K562 (cell line): ENCODE data around the gene ZNF493. TPM values are rescaled to one million over a fixed set of nuclear protein-coding genes. Genes with fewer than 3 reads are reported as not detected.

Source experiments
- ARID1B ChIP-seq: fragments of 450-650 bp; IDR thresholded peaks from 2 replicates; pipeline ENCODE4 v1.6.1; 2016; ENCODE audit warnings: antibody characterized with exemption, mild to moderate bottlenecking, inconsistent platforms
- ATF1 ChIP-seq, 2 experiments: fragments of 450-650 bp in 1 of 2; IDR thresholded peaks; 2 replicates each; pipeline ENCODE4 v1.6.1; 2016; ENCODE audit warnings: missing compliant biosample characterization in 1 of 2, missing genetic modification characterization in 1 of 2
- EP400 ChIP-seq: fragments of 450-650 bp; IDR thresholded peaks from 2 replicates; pipeline ENCODE4 v1.6.1; 2017; ENCODE audit warnings: antibody characterized with exemption, mild to moderate bottlenecking, moderate library complexity
- FOS ChIP-seq: IDR thresholded peaks from 3 replicates; pipeline ENCODE4 v1.6.1; 2011; ENCODE audit not compliant: insufficient read length; ENCODE audit errors: extremely low read depth
- HDAC2 ChIP-seq: fragments of 450-650 bp; IDR thresholded peaks from 2 replicates; pipeline ENCODE4 v1.6.1; 2016; ENCODE audit warnings: mild to moderate bottlenecking
- MBD2 ChIP-seq: sonication (generic); IDR thresholded peaks from 2 replicates; pipeline ENCODE4 v1.6.1; 2016; ENCODE audit warnings: low read depth, borderline replicate concordance
- MTA1 ChIP-seq: fragments of 450-650 bp; IDR thresholded peaks from 2 replicates; pipeline ENCODE4 v1.6.1; 2017; ENCODE audit warnings: borderline replicate concordance
- RBM25 ChIP-seq: fragments of 200-400 bp; formaldehyde crosslinking; IDR thresholded peaks from 2 replicates; pipeline ENCODE4 v1.6.1; 2018; ENCODE audit warnings: low read length, low read depth, moderate library complexity; ENCODE audit not compliant: severe bottlenecking
- SMAD2 ChIP-seq: fragments of 150-350 bp; IDR thresholded peaks from 2 replicates; pipeline ENCODE4 v1.6.1; 2014; ENCODE audit warnings: low read depth, mild to moderate bottlenecking, low read length
- TBL1XR1 ChIP-seq, 2 experiments: IDR thresholded peaks; 2 replicates each; pipeline ENCODE4 v1.6.1; 2012; ENCODE audit warnings: improper control_type of control experiment in 2 of 2, low read length in 2 of 2, mild to moderate bottlenecking in 1 of 2
- ZNF445 ChIP-seq: fragments of 250-450 bp; sonication (Bioruptor Pico); IDR thresholded peaks from 2 replicates; pipeline ENCODE4 v1.4.0; 2020; ENCODE audit warnings: low read depth, mild to moderate bottlenecking, moderate library complexity
- polyA plus RNA-seq, 8 experiments: library from polyadenylated mRNA; depleted of rRNA in 4 of 8; stranded (reverse) in 5 of 8; unstranded in 3 of 8; fragments of >200 nt; fragmentation: Nextera tagmentation in 2 of 8; fragmentation: Illumina TruSeq in 1 of 8; extraction: Ambion mirVana in 2 of 8; extraction: Trizol in 1 of 8; gene quantifications; 2 replicates each; pipeline versions ENCODE4 v1.2.1 to v1.2.3, GENCODE V29; 2011 to 2014; ENCODE audit warnings: inconsistent platforms in 1 of 8, missing spikeins in 1 of 8
- total RNA-seq, 7 experiments: library from RNA; depleted of rRNA in 6 of 7; stranded (reverse); fragments of >200 nt in 6 of 7; fragmentation: Illumina TruSeq in 2 of 7; extraction: Trizol in 2 of 7; gene quantifications; 2 replicates each; pipeline versions ENCODE4 v1.2.1 to v1.2.3, GENCODE V29; 2011 to 2021; ENCODE audit warnings: low replicate concordance in 1 of 7
- TF ChIP-seq, protein P1 (sequence below): fragments of 250-450 bp; sonication (Bioruptor Pico); IDR thresholded peaks from 2 replicates; pipeline ENCODE4 v1.4.0; 2020
- TF ChIP-seq, protein P2 (sequence below): fragments of 250-450 bp; sonication (Bioruptor Pico); IDR thresholded peaks from 2 replicates; pipeline ENCODE4 v1.4.0; 2020; ENCODE audit warnings: mild to moderate bottlenecking, moderate library complexity
- TF ChIP-seq, protein P3 (sequence below): fragments of 450-650 bp; IDR thresholded peaks from 2 replicates; pipeline ENCODE4 v1.6.1; 2014; ENCODE audit warnings: low read depth, mild to moderate bottlenecking, moderate library complexity, borderline replicate concordance
- TF ChIP-seq, protein P4 (sequence below): fragments of 450-650 bp; formaldehyde crosslinking; IDR thresholded peaks from 2 replicates; pipeline ENCODE4 v1.4.0; 2022; ENCODE audit warnings: mild to moderate bottlenecking, moderate library complexity
- TF ChIP-seq, protein P5 (sequence below): fragments of 450-650 bp; IDR thresholded peaks from 2 replicates; pipeline ENCODE4 v1.6.1; 2018; ENCODE audit warnings: mild to moderate bottlenecking, low read depth; ENCODE audit not compliant: partially characterized antibody
- TF ChIP-seq, protein P6 (sequence below): fragments of 250-450 bp; sonication (Bioruptor Pico); IDR thresholded peaks from 2 replicates; pipeline ENCODE4 v1.9.0; 2021; ENCODE audit warnings: mild to moderate bottlenecking, inconsistent platforms

Gene ZNF493
- total and polyA plus RNA-seq, 9 of the 15 experiments (the other 6 are each of a cell fraction or from before 2014, with no cell fraction given): 5.0 to 18.6 (median 12.2) TPM

DNA sequence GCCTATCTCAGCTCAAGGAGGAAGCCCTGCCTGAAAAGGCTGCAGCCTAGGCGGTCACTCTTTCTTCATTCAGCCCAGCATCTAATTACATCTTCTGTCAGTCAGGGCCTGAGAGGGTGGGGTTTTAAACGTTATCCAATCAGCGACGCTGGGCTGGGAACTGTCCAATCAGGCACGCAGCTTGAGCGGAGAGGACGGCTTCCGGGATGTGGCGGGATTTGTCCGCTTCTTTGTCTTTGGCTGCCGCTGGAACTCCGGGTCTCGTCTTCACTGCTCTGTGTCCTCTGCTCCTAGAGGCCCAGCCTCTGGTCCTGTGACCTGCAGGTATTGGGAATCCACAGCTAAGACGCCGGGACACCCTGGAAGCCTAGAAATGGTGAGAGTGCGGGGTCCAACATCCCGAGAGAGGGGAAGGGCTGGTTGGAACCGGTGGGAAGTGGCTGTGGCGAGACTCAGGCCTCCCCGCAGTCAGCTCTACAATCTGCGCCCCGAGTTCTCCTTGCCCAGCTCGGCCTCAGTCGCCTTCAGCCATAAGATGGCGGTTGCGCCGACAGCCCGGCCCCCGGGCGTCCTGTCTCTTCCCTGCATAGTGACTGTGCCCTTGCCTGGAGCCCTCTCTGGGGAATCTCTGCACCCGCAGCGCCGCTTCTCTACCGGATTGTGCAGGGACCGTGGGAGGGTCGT is 38.0 kb upstream of the ZNF493 start, which contains the start of gene ZNF738 (continued):
- TF ChIP-seq TBL1XR1 (IDR thresholded peaks at IDR 0.05; ENCODE audit: low read length in 2 of 2) (no peak), MBD2 (0 out of 2 replicates have a peak, but pooled peaks have one; percentile 20), ZNF445 (CRISPR knock-in tag) (no peak), SMAD2 (no peak), EP400 (peak; percentile 32; the same call in 1 of the 2 replicates), HDAC2 (no peak), RBM25 (peak; percentile 58), ATF1 (CRISPR knock-in tag; IDR thresholded peaks at IDR 0.05) (no peak), ATF1 (tag; IDR thresholded peaks at IDR 0.05) (peak; percentile 16; the same call in 1 of the 2 replicates), MTA1 (no peak), ARID1B (no peak), FOS (peak; percentile 80)
- TF ChIP-seq, protein P1, sequence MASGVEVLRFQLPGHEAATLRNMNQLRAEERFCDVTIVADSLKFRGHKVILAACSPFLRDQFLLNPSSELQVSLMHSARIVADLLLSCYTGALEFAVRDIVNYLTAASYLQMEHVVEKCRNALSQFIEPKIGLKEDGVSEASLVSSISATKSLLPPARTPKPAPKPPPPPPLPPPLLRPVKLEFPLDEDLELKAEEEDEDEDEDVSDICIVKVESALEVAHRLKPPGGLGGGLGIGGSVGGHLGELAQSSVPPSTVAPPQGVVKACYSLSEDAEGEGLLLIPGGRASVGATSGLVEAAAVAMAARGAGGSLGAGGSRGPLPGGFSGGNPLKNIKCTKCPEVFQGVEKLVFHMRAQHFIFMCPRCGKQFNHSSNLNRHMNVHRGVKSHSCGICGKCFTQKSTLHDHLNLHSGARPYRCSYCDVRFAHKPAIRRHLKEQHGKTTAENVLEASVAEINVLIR (CRISPR knock-in tag): no peak
- TF ChIP-seq, protein P2, sequence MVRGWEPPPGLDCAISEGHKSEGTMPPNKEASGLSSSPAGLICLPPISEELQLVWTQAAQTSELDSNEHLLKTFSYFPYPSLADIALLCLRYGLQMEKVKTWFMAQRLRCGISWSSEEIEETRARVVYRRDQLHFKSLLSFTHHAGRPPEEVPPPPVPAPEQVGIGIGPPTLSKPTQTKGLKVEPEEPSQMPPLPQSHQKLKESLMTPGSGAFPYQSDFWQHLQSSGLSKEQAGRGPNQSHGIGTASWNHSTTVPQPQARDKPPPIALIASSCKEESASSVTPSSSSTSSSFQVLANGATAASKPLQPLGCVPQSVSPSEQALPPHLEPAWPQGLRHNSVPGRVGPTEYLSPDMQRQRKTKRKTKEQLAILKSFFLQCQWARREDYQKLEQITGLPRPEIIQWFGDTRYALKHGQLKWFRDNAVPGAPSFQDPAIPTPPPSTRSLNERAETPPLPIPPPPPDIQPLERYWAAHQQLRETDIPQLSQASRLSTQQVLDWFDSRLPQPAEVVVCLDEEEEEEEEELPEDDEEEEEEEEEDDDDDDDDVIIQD (CRISPR knock-in tag): no peak
- TF ChIP-seq, protein P3, sequence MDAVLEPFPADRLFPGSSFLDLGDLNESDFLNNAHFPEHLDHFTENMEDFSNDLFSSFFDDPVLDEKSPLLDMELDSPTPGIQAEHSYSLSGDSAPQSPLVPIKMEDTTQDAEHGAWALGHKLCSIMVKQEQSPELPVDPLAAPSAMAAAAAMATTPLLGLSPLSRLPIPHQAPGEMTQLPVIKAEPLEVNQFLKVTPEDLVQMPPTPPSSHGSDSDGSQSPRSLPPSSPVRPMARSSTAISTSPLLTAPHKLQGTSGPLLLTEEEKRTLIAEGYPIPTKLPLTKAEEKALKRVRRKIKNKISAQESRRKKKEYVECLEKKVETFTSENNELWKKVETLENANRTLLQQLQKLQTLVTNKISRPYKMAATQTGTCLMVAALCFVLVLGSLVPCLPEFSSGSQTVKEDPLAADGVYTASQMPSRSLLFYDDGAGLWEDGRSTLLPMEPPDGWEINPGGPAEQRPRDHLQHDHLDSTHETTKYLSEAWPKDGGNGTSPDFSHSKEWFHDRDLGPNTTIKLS: no peak
- TF ChIP-seq, protein P4, sequence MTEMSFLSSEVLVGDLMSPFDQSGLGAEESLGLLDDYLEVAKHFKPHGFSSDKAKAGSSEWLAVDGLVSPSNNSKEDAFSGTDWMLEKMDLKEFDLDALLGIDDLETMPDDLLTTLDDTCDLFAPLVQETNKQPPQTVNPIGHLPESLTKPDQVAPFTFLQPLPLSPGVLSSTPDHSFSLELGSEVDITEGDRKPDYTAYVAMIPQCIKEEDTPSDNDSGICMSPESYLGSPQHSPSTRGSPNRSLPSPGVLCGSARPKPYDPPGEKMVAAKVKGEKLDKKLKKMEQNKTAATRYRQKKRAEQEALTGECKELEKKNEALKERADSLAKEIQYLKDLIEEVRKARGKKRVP (CRISPR knock-in tag): no peak
- TF ChIP-seq, protein P5, sequence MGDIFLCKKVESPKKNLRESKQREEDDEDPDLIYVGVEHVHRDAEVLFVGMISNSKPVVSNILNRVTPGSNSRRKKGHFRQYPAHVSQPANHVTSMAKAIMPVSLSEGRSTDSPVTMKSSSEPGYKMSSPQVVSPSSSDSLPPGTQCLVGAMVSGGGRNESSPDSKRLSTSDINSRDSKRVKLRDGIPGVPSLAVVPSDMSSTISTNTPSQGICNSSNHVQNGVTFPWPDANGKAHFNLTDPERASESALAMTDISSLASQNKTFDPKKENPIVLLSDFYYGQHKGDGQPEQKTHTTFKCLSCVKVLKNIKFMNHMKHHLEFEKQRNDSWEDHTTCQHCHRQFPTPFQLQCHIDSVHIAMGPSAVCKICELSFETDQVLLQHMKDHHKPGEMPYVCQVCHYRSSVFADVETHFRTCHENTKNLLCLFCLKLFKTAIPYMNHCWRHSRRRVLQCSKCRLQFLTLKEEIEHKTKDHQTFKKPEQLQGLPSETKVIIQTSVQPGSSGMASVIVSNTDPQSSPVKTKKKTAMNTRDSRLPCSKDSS: no peak
- TF ChIP-seq, protein P6, sequence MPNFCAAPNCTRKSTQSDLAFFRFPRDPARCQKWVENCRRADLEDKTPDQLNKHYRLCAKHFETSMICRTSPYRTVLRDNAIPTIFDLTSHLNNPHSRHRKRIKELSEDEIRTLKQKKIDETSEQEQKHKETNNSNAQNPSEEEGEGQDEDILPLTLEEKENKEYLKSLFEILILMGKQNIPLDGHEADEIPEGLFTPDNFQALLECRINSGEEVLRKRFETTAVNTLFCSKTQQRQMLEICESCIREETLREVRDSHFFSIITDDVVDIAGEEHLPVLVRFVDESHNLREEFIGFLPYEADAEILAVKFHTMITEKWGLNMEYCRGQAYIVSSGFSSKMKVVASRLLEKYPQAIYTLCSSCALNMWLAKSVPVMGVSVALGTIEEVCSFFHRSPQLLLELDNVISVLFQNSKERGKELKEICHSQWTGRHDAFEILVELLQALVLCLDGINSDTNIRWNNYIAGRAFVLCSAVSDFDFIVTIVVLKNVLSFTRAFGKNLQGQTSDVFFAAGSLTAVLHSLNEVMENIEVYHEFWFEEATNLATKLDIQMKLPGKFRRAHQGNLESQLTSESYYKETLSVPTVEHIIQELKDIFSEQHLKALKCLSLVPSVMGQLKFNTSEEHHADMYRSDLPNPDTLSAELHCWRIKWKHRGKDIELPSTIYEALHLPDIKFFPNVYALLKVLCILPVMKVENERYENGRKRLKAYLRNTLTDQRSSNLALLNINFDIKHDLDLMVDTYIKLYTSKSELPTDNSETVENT: no peak
